ENCODE data around the gene NFS1. TPM values are rescaled to one million over a fixed set of nuclear protein-coding genes. Genes with fewer than 3 reads are reported as not detected.

NFS1 gene
- polyA plus RNA-seq, 1 donor (not counting 4 experiments of a cell fraction or from before 2014, with no cell fraction given), result 39.6 TPM

DNA sequence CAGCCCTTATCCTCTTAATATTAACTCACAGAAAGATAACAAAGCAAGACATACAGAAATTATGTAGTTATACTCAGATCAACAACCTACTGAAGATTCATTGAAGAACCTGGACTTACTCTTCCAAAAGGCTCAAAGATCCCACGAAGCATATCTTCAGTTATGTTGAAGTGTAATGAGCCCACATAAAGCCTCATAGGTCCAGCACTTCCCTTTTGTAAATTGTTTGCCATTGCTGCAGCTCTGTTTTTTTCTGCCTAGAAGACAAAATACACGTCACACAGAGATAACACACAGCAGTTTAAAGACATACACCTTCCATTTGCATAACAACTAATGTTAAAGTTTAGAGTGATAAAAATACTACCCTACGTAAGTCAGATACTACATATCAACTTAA lies 22.5 kb upstream of the NFS1 start:
- no peaks in the 10 kb centered on the region for H3K4me1 ChIP-seq (ENCODE audit: control insufficient read depth, extremely low read depth, insufficient read depth, low read length)
- H2AFZ ChIP-seq (ENCODE audit: control insufficient read depth, low read length), result no peak overlapping the region
- dilution Hi-C loops (cut with MboI; ENCODE audit: extremely low pct_ligation_motif_present, low sequenced_read_pairs), result no loop called here
- no peak overlapping the region for H3K4me3 ChIP-seq (ENCODE audit: control insufficient read depth in 2 of 3, extremely low read depth in 1 of 3, insufficient read depth in 2 of 3, low read depth in 1 of 3, low read length in 3 of 3)
- H3K27me3 ChIP-seq (ENCODE audit: control insufficient read depth, extremely low read depth, insufficient read depth, low read length), result no peaks in the 10 kb centered on the region
- peaks cover 47 to 64% of the 10 kb centered on the region in 2 experiments for H3K36me3 ChIP-seq (ENCODE audit: control insufficient read depth in 2 of 2, extremely low read depth in 1 of 2, insufficient read depth in 2 of 2, low read length in 2 of 2)
- TF ChIP-seq EZH2 (IDR thresholded peaks at IDR 0.05; ENCODE audit: low read length), result no peak
- TF ChIP-seq, protein P1, sequence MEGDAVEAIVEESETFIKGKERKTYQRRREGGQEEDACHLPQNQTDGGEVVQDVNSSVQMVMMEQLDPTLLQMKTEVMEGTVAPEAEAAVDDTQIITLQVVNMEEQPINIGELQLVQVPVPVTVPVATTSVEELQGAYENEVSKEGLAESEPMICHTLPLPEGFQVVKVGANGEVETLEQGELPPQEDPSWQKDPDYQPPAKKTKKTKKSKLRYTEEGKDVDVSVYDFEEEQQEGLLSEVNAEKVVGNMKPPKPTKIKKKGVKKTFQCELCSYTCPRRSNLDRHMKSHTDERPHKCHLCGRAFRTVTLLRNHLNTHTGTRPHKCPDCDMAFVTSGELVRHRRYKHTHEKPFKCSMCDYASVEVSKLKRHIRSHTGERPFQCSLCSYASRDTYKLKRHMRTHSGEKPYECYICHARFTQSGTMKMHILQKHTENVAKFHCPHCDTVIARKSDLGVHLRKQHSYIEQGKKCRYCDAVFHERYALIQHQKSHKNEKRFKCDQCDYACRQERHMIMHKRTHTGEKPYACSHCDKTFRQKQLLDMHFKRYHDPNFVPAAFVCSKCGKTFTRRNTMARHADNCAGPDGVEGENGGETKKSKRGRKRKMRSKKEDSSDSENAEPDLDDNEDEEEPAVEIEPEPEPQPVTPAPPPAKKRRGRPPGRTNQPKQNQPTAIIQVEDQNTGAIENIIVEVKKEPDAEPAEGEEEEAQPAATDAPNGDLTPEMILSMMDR (optimal IDR thresholded peaks at IDR 0.05 in 1 of 3, IDR thresholded peaks at IDR 0.05 in 1 of 3, conservative IDR thresholded peaks at IDR 0.05 in 1 of 3; ENCODE audit: extremely low read depth in 1 of 3, insufficient read depth in 2 of 3, low read length in 3 of 3), result no peak
- H3K9me3 ChIP-seq (ENCODE audit: control insufficient read depth, low read depth, low read length), result no peaks in the 10 kb centered on the region
- no peak overlapping the region for H3K9ac ChIP-seq (ENCODE audit: control insufficient read depth, extremely low read depth, insufficient read depth, low read length)
- no peak overlapping the region for H3K4me2 ChIP-seq (ENCODE audit: control insufficient read depth, extremely low read depth, insufficient read depth, low read depth, low read length)
- DNase-seq (ENCODE audit: low read depth, low spot score) (no peak), FAIRE-seq (no peak)
- H4K20me1 ChIP-seq (ENCODE audit: control insufficient read depth, extremely low read depth, insufficient read depth, low read length), result peaks cover 38% of the 10 kb centered on the region
- no peaks in the 10 kb centered on the region for H3K9me1 ChIP-seq (ENCODE audit: control insufficient read depth, extremely low read depth, insufficient read depth, low read length)
- no peak overlapping the region for H3K27ac ChIP-seq (ENCODE audit: control insufficient read depth, insufficient read depth, low read length)
- peaks cover 90% of the 10 kb centered on the region for H3K79me2 ChIP-seq (ENCODE audit: control insufficient read depth, insufficient read depth, low read length)

DNA sequence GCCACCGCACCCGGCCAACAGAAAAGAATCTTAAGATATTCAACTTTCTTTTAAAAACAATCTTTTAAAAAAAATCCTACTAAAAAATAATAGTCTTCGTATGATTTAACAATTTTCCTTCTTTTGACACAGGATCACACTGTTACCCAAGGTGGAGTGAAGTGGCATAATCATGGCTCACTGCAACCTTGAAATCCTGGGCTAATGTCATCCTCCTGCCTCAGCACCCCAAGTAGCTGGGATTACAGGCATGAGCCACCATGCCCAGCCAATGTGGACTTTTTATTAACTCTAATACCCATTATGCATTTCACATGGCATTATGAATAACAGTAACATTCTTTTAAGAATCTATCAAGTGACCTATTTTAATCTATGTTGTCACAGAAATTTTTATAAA lies 22.1 kb upstream of the NFS1 start:
- no peaks in the 10 kb centered on the region for H3K4me1 ChIP-seq (ENCODE audit: control insufficient read depth, extremely low read depth, insufficient read depth, low read length)
- H4K20me1 ChIP-seq (ENCODE audit: control insufficient read depth, extremely low read depth, insufficient read depth, low read length), result peaks cover 36% of the 10 kb centered on the region
- peaks cover 47 to 64% of the 10 kb centered on the region in 2 experiments for H3K36me3 ChIP-seq (ENCODE audit: control insufficient read depth in 2 of 2, extremely low read depth in 1 of 2, insufficient read depth in 2 of 2, low read length in 2 of 2)
- dilution Hi-C loops (cut with MboI; ENCODE audit: extremely low pct_ligation_motif_present, low sequenced_read_pairs), result no loop called here
- FAIRE-seq, result no peak
- peaks cover 90% of the 10 kb centered on the region for H3K79me2 ChIP-seq (ENCODE audit: control insufficient read depth, insufficient read depth, low read length)
- no peaks in the 10 kb centered on the region for H3K9me1 ChIP-seq (ENCODE audit: control insufficient read depth, extremely low read depth, insufficient read depth, low read length)
- no peaks in the 10 kb centered on the region for H3K27me3 ChIP-seq (ENCODE audit: control insufficient read depth, extremely low read depth, insufficient read depth, low read length)
- no peak overlapping the region for H3K9ac ChIP-seq (ENCODE audit: control insufficient read depth, extremely low read depth, insufficient read depth, low read length)
- no peak overlapping the region for H3K4me3 ChIP-seq (ENCODE audit: control insufficient read depth in 2 of 3, extremely low read depth in 1 of 3, insufficient read depth in 2 of 3, low read depth in 1 of 3, low read length in 3 of 3)
- DNase-seq (ENCODE audit: low read depth, low spot score), result no peak
- H2AFZ ChIP-seq (ENCODE audit: control insufficient read depth, low read length), result no peak overlapping the region
- TF ChIP-seq, protein P1 (optimal IDR thresholded peaks at IDR 0.05 in 1 of 3, IDR thresholded peaks at IDR 0.05 in 1 of 3, conservative IDR thresholded peaks at IDR 0.05 in 1 of 3; ENCODE audit: extremely low read depth in 1 of 3, insufficient read depth in 2 of 3, low read length in 3 of 3), result no peak
- no peak overlapping the region for H3K4me2 ChIP-seq (ENCODE audit: control insufficient read depth, extremely low read depth, insufficient read depth, low read depth, low read length)
- no peak overlapping the region for H3K27ac ChIP-seq (ENCODE audit: control insufficient read depth, insufficient read depth, low read length)
- H3K9me3 ChIP-seq (ENCODE audit: control insufficient read depth, low read depth, low read length), result no peaks in the 10 kb centered on the region

All from keratinocyte (primary cell).